Measurements from ENCODE around the gene CRYGB. TPM values are rescaled to one million over a fixed set of nuclear protein-coding genes. Genes with fewer than 3 reads are reported as not detected.

CRYGB gene
- total and polyA plus RNA-seq, 2 donors (not counting 3 experiments of a cell fraction or from before 2014, with no cell fraction given): not detected

DNA sequence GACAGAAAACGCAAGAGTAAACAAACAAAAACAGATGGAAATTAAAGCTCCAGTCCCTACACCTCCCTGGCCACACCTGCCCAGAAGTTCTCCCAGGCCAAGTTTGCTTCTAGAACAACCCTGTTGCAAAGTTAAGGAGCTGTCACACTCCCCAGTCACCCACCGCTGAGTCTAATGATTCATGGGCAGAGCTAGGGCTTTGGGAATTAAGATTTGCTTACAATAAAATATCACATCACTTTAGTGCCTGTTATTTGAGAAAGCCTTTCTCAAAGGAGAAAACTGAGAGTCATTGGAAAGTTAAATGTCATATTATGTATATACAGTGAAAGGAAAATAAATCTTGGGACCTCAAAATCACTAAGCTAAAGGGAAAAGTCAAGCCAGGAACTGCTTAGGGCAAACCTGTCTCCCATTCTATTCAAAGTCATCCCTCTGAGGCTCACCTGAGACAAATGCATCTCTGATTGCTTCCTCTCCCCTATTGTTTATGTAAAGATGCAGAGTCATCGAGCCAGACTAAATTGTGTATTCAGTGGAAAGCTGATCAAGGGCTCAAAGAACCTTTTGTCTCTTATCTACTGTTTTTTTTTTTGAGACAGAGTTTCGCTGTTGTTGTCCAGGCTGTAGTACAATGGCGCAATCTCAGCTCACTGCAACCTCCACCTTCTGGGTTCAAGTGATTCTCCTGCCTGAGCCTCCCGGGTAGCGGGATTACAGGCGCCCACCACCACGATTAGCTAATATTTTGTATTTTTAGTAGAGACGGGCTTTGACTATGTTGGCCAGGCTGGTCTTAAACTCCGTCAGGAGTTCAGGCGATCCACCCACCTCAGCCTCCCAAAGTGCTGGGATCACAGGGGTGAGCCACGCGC lies 2.8 kb downstream of the CRYGB start:
- Histone ChIP-seq H3K9ac (replicated peaks; ENCODE audit: extremely low read depth, insufficient read depth, low read length) (no peak overlapping the region), H3K36me3 (ENCODE audit: control insufficient read depth in 2 of 2, extremely low read depth in 1 of 2, insufficient read depth in 2 of 2, low read length in 2 of 2) (no peaks in the 10 kb centered on the region), H3K4me2 (ENCODE audit: insufficient read depth, low read length) (no peak overlapping the region), H3K9me3 (replicated peaks; ENCODE audit: control insufficient read depth, insufficient read depth, low read length) (no peaks in the 10 kb centered on the region), H3K9me1 (replicated peaks; ENCODE audit: control insufficient read depth, extremely low read depth, insufficient read depth, low read length) (no peaks in the 10 kb centered on the region), H3K4me3 (replicated peaks in 1 of 3; ENCODE audit: insufficient read depth in 1 of 3, low read depth in 1 of 3, low read length in 3 of 3) (no peak overlapping the region), H3K4me1 (ENCODE audit: control insufficient read depth, extremely low read depth, insufficient read depth, low read length) (no peaks in the 10 kb centered on the region), H3K27me3 (ENCODE audit: control insufficient read depth in 2 of 2, insufficient read depth in 2 of 2, low read length in 2 of 2) (no peaks in the 10 kb centered on the region), H3K79me2 (ENCODE audit: control insufficient read depth, insufficient read depth, low read length) (no peaks in the 10 kb centered on the region), H3K27ac (ENCODE audit: insufficient read depth, low read depth, low read length) (no peak overlapping the region), H4K20me1 (replicated peaks; ENCODE audit: control insufficient read depth, extremely low read depth, insufficient read depth, low read length) (no peaks in the 10 kb centered on the region), H2AFZ (ENCODE audit: low read depth, low read length) (no peak overlapping the region)
- no peak for TF ChIP-seq POLR2A (IDR thresholded peaks at IDR 0.05; ENCODE audit: low read depth, low read length)
- no peak for TF ChIP-seq EZH2 (IDR thresholded peaks at IDR 0.05; ENCODE audit: borderline replicate concordance, low read depth, low read length, severe bottlenecking)
- TF ChIP-seq MYC (IDR thresholded peaks at IDR 0.05; ENCODE audit: low read depth, low read length): no peak
- no peak for TF ChIP-seq POLR2AphosphoS5 (IDR thresholded peaks at IDR 0.05; ENCODE audit: insufficient read depth, low read depth, low read length)
- no peak for TF ChIP-seq GATA2 (IDR thresholded peaks at IDR 0.05; ENCODE audit: insufficient read depth, insufficient read length, low read depth, low read length)
- TF ChIP-seq FOS (IDR thresholded peaks at IDR 0.05; ENCODE audit: borderline replicate concordance, insufficient read depth, low read length): no peak
- TF ChIP-seq JUN (IDR thresholded peaks at IDR 0.05; ENCODE audit: borderline replicate concordance, insufficient read depth, insufficient read length, low read depth): no peak
- TF ChIP-seq MAX (IDR thresholded peaks at IDR 0.05; ENCODE audit: insufficient read depth, insufficient read length): no peak
- TF ChIP-seq, protein P1, sequence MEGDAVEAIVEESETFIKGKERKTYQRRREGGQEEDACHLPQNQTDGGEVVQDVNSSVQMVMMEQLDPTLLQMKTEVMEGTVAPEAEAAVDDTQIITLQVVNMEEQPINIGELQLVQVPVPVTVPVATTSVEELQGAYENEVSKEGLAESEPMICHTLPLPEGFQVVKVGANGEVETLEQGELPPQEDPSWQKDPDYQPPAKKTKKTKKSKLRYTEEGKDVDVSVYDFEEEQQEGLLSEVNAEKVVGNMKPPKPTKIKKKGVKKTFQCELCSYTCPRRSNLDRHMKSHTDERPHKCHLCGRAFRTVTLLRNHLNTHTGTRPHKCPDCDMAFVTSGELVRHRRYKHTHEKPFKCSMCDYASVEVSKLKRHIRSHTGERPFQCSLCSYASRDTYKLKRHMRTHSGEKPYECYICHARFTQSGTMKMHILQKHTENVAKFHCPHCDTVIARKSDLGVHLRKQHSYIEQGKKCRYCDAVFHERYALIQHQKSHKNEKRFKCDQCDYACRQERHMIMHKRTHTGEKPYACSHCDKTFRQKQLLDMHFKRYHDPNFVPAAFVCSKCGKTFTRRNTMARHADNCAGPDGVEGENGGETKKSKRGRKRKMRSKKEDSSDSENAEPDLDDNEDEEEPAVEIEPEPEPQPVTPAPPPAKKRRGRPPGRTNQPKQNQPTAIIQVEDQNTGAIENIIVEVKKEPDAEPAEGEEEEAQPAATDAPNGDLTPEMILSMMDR (IDR thresholded peaks at IDR 0.05; ENCODE audit: extremely low read depth in 1 of 2, insufficient read depth in 1 of 2, low read depth in 1 of 2, low read length in 2 of 2): no peak
- POLR2A ChIA-PET: no interaction called here
- no TSS peak for BruUV-seq (replicated peaks)
- intact Hi-C loops (cut with micrococcal nuclease): no loop called here
- FAIRE-seq (no peak), DNase-seq (ENCODE audit: low read depth, low spot score) (no peak)
- dilution Hi-C loops (cut with MboI; ENCODE audit: extremely low pct_ligation_motif_present, low sequenced_read_pairs): no loop called here
- CTCF ChIA-PET: interaction anchor here (1.1 kb wide), 1 partner anchor 12 kb away, joined by 3 read pairs; no protein-coding TSS in a partner anchor

All from endothelial cell of umbilical vein (primary cell).